GM12878 (cell line): Measurements from ENCODE around the gene MYT1.
"Not testable (repeated sequence)": the region's sequence is repeated elsewhere in the genome, so short reads cannot be mapped to it uniquely, and the experiment has no call there.

Experiments used
- EZH2 ChIP-seq: IDR thresholded peaks from 2 replicates; pipeline ENCODE4 v1.6.1; 2012; ENCODE audit warnings: low read depth, mild to moderate bottlenecking, control low read depth, inconsistent platforms, low read length, borderline replicate concordance; ENCODE audit not compliant: control insufficient read depth
- FOXK2 ChIP-seq: fragments of 450-650 bp; IDR thresholded peaks from 2 replicates; pipeline ENCODE4 v1.6.1; 2017; ENCODE audit warnings: mild to moderate bottlenecking, moderate library complexity
- GABPA ChIP-seq: IDR thresholded peaks from 2 replicates; pipeline ENCODE4 v1.6.1; 2014; ENCODE audit warnings: antibody characterized with exemption, low read depth, mild to moderate bottlenecking, inconsistent platforms
- IKZF1 ChIP-seq: fragments of 450-650 bp; conservative IDR thresholded peaks from 2 replicates; pipeline ENCODE4 v1.6.1; 2017; ENCODE audit warnings: antibody characterized with exemption, mild to moderate bottlenecking
- POLR2AphosphoS5 ChIP-seq: IDR thresholded peaks from 2 replicates; pipeline ENCODE4 v1.6.1; 2011; ENCODE audit warnings: mild to moderate bottlenecking, low read length, inconsistent platforms
- SP1 ChIP-seq: IDR thresholded peaks from one replicate; pipeline ENCODE4 v1.6.1; 2011; ENCODE audit warnings: low read depth, low read length
- SRF ChIP-seq, 2 experiments: IDR thresholded peaks; 2 replicates each; pipeline ENCODE4 v1.6.1; 2011; ENCODE audit warnings: low read depth in 2 of 2, low read length in 2 of 2, mild to moderate bottlenecking in 1 of 2, moderate library complexity in 1 of 2
- TF ChIP-seq, protein P1 (sequence below): IDR thresholded peaks from 2 replicates; pipeline ENCODE4 v1.6.1; 2012; ENCODE audit warnings: low read depth, low read length, improper control_type of control experiment
- TF ChIP-seq, protein P2 (sequence below), 3 experiments: IDR thresholded peaks in 2 of 3; conservative IDR thresholded peaks in 1 of 3; 2 replicates each; pipeline ENCODE4 v1.5.1; 2011; ENCODE audit warnings: low read depth in 3 of 3, low read length in 3 of 3, mild to moderate bottlenecking in 3 of 3, control low read depth in 2 of 3, moderate library complexity in 2 of 3, inconsistent platforms in 1 of 3, mixed read lengths in 1 of 3; ENCODE audit not compliant: control insufficient read depth in 2 of 3, insufficient read depth in 1 of 3; ENCODE audit errors: extremely low read depth in 1 of 3
- TF ChIP-seq, protein P3 (sequence below): fragments of 450-650 bp; formaldehyde crosslinking; IDR thresholded peaks from 2 replicates; pipeline ENCODE4 v1.5.0; 2022; ENCODE audit warnings: mild to moderate bottlenecking, missing genetic modification characterization

DNA sequence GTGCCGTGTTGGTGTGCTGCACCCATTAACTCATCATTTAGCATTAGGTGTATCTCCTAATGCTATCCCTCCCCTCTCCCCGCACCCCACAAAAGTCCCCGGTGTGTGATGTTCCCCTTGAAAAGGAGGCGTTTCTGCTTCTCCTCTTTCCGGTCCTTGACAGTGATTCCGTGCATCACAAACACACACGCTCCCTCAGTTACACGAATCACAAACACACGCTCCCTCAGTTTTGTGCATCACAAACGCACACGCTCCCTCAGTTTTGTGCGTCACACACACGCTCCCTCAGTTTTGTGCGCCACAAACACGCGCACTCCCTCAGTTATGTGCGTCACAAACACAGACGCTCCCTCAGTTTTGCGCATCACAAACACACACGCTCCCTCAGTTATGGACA is 29.5 kb upstream of the MYT1 start:
- not testable (repeated sequence) for TF ChIP-seq SP1; EZH2; GABPA; FOXK2; SRF (IDR thresholded peaks at IDR 0.05; ENCODE audit: low read depth in 2 of 2, low read length in 2 of 2); IKZF1; POLR2AphosphoS5
- TF ChIP-seq, protein P1, sequence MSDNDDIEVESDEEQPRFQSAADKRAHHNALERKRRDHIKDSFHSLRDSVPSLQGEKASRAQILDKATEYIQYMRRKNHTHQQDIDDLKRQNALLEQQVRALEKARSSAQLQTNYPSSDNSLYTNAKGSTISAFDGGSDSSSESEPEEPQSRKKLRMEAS = not testable (repeated sequence)
- TF ChIP-seq, protein P2, sequence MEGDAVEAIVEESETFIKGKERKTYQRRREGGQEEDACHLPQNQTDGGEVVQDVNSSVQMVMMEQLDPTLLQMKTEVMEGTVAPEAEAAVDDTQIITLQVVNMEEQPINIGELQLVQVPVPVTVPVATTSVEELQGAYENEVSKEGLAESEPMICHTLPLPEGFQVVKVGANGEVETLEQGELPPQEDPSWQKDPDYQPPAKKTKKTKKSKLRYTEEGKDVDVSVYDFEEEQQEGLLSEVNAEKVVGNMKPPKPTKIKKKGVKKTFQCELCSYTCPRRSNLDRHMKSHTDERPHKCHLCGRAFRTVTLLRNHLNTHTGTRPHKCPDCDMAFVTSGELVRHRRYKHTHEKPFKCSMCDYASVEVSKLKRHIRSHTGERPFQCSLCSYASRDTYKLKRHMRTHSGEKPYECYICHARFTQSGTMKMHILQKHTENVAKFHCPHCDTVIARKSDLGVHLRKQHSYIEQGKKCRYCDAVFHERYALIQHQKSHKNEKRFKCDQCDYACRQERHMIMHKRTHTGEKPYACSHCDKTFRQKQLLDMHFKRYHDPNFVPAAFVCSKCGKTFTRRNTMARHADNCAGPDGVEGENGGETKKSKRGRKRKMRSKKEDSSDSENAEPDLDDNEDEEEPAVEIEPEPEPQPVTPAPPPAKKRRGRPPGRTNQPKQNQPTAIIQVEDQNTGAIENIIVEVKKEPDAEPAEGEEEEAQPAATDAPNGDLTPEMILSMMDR (IDR thresholded peaks at IDR 0.05 in 2 of 3, conservative IDR thresholded peaks at IDR 0.05 in 1 of 3; ENCODE audit: control insufficient read depth in 2 of 3, extremely low read depth in 1 of 3, insufficient read depth in 1 of 3, low read depth in 3 of 3, low read length in 3 of 3) = not testable (repeated sequence)
- TF ChIP-seq, protein P3, sequence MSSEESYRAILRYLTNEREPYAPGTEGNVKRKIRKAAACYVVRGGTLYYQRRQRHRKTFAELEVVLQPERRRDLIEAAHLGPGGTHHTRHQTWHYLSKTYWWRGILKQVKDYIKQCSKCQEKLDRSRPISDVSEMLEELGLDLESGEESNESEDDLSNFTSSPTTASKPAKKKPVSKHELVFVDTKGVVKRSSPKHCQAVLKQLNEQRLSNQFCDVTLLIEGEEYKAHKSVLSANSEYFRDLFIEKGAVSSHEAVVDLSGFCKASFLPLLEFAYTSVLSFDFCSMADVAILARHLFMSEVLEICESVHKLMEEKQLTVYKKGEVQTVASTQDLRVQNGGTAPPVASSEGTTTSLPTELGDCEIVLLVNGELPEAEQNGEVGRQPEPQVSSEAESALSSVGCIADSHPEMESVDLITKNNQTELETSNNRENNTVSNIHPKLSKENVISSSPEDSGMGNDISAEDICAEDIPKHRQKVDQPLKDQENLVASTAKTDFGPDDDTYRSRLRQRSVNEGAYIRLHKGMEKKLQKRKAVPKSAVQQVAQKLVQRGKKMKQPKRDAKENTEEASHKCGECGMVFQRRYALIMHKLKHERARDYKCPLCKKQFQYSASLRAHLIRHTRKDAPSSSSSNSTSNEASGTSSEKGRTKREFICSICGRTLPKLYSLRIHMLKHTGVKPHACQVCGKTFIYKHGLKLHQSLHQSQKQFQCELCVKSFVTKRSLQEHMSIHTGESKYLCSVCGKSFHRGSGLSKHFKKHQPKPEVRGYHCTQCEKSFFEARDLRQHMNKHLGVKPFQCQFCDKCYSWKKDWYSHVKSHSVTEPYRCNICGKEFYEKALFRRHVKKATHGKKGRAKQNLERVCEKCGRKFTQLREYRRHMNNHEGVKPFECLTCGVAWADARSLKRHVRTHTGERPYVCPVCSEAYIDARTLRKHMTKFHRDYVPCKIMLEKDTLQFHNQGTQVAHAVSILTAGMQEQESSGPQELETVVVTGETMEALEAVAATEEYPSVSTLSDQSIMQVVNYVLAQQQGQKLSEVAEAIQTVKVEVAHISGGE = not testable (repeated sequence)
